HepG2 (cell line): ENCODE results near the gene BID. TPM values are rescaled to one million over a fixed set of nuclear protein-coding genes. Genes with fewer than 3 reads are reported as not detected.

ENCODE experiments used
- ETV5 ChIP-seq: IDR thresholded peaks from 2 replicates; pipeline ENCODE4 v1.6.1; 2018; ENCODE audit warnings: missing biosample characterization, missing genetic modification reagents, inconsistent platforms, borderline replicate concordance
- GTF3A ChIP-seq: sonication (generic); formaldehyde crosslinking; conservative IDR thresholded peaks from 2 replicates; pipeline ENCODE4 v1.4.0; 2020; ENCODE audit warnings: mild to moderate bottlenecking, missing genetic modification reagents
- ISL2 ChIP-seq: sonication (generic); formaldehyde crosslinking; IDR thresholded peaks from 2 replicates; pipeline ENCODE4 v1.5.0; 2020; ENCODE audit warnings: missing genetic modification reagents
- KDM6A ChIP-seq: IDR thresholded peaks from 2 replicates; pipeline ENCODE4 v1.6.1; 2016; ENCODE audit warnings: low read depth
- MLLT10 ChIP-seq: sonication (generic); formaldehyde crosslinking; IDR thresholded peaks from 2 replicates; pipeline ENCODE4 v1.4.0; 2020; ENCODE audit warnings: missing genetic modification reagents
- NFATC3 ChIP-seq: sonication (generic); formaldehyde crosslinking; IDR thresholded peaks from 2 replicates; pipeline ENCODE4 v1.5.1; 2020; ENCODE audit warnings: mild to moderate bottlenecking, missing genetic modification reagents
- NR3C1 ChIP-seq: sonication (generic); formaldehyde crosslinking; IDR thresholded peaks from 2 replicates; pipeline ENCODE4 v1.4.0; 2020; ENCODE audit warnings: missing genetic modification reagents
- PHB2 ChIP-seq: fragments of 450-650 bp; IDR thresholded peaks from 2 replicates; pipeline ENCODE4 v1.6.1; 2018; ENCODE audit not compliant: partially characterized antibody
- PHF8 ChIP-seq: sonication (generic); formaldehyde crosslinking; IDR thresholded peaks from 2 replicates; pipeline ENCODE4 v1.5.0; 2020; ENCODE audit warnings: missing genetic modification reagents
- SP140L ChIP-seq: sonication (generic); formaldehyde crosslinking; IDR thresholded peaks from 2 replicates; pipeline ENCODE4 v1.4.0; 2020; ENCODE audit warnings: missing genetic modification reagents, borderline replicate concordance
- TCF7L2 ChIP-seq: IDR thresholded peaks from 2 replicates; pipeline ENCODE4 v1.6.1; 2011; ENCODE audit warnings: mild to moderate bottlenecking, low read depth, low read length, moderate library complexity
- THYN1 ChIP-seq: sonication (generic); formaldehyde crosslinking; IDR thresholded peaks from 2 replicates; pipeline ENCODE4 v1.8.1; 2023; ENCODE audit warnings: low read depth, mild to moderate bottlenecking, moderate library complexity, missing genetic modification reagents, borderline replicate concordance
- TOPORS ChIP-seq: sonication (generic); formaldehyde crosslinking; IDR thresholded peaks from 2 replicates; pipeline ENCODE4 v1.8.0; 2023; ENCODE audit warnings: mild to moderate bottlenecking, missing genetic modification reagents
- YEATS2 ChIP-seq: sonication (generic); formaldehyde crosslinking; IDR thresholded peaks from 2 replicates; pipeline ENCODE4 v1.4.0; 2020; ENCODE audit warnings: missing genetic modification reagents, borderline replicate concordance
- ZNF101 ChIP-seq: sonication (generic); formaldehyde crosslinking; IDR thresholded peaks from 2 replicates; pipeline ENCODE4 v1.4.0; 2020; ENCODE audit warnings: mild to moderate bottlenecking, low read depth, missing genetic modification reagents, borderline replicate concordance
- ZNF12 ChIP-seq: sonication (generic); formaldehyde crosslinking; IDR thresholded peaks from 2 replicates; pipeline ENCODE4 v1.5.0; 2020; ENCODE audit warnings: missing genetic modification reagents
- ZNF235 ChIP-seq: sonication (generic); formaldehyde crosslinking; IDR thresholded peaks from 2 replicates; pipeline ENCODE4 v1.8.1; 2023; ENCODE audit warnings: mild to moderate bottlenecking, missing genetic modification reagents, borderline replicate concordance
- ZNF343 ChIP-seq: sonication (generic); formaldehyde crosslinking; IDR thresholded peaks from 2 replicates; pipeline ENCODE4 v1.4.0; 2020; ENCODE audit warnings: mild to moderate bottlenecking, missing genetic modification reagents
- ZNF432 ChIP-seq: sonication (generic); formaldehyde crosslinking; IDR thresholded peaks from 2 replicates; pipeline ENCODE4 v1.5.0; 2020; ENCODE audit warnings: missing genetic modification reagents, mild to moderate bottlenecking, borderline replicate concordance
- ZNF567 ChIP-seq: sonication (generic); formaldehyde crosslinking; IDR thresholded peaks from 2 replicates; pipeline ENCODE4 v1.8.1; 2023; ENCODE audit warnings: mild to moderate bottlenecking, missing genetic modification reagents, borderline replicate concordance
- ZNF615 ChIP-seq: sonication (generic); formaldehyde crosslinking; IDR thresholded peaks from 2 replicates; pipeline ENCODE4 v1.5.0; 2020; ENCODE audit warnings: mild to moderate bottlenecking, missing genetic modification reagents, borderline replicate concordance
- ZNF737 ChIP-seq: sonication (generic); formaldehyde crosslinking; IDR thresholded peaks from 2 replicates; pipeline ENCODE4 v1.5.0; 2020; ENCODE audit warnings: missing genetic modification reagents, mild to moderate bottlenecking, borderline replicate concordance
- polyA plus RNA-seq, 8 experiments: library from polyadenylated mRNA; depleted of rRNA in 3 of 8; stranded (reverse) in 7 of 8; unstranded in 1 of 8; fragments of >200 nt; fragmentation: Illumina TruSeq in 4 of 8; extraction: Trizol in 4 of 8; gene quantifications; 2 replicates each; pipeline versions ENCODE4 v1.2.1 to v1.2.3, GENCODE V29; 2011 to 2016; ENCODE audit warnings: low read depth in 4 of 8, missing spikeins in 1 of 8, mixed read lengths in 1 of 8; ENCODE audit not compliant: insufficient read depth in 1 of 8
- total RNA-seq, 5 experiments: library from RNA; depleted of rRNA; stranded (reverse); fragments of >200 nt; fragmentation: Illumina TruSeq; extraction: Trizol; gene quantifications; 2 replicates each; pipeline ENCODE4 v1.2.3, GENCODE V29; 2016; ENCODE audit warnings: low read depth in 1 of 5
- TF ChIP-seq, protein P1 (sequence below): sonication (generic); formaldehyde crosslinking; conservative IDR thresholded peaks from 2 replicates; pipeline ENCODE4 v1.8.1; 2023; ENCODE audit warnings: missing genetic modification reagents
- TF ChIP-seq, protein P2 (sequence below): sonication (generic); formaldehyde crosslinking; IDR thresholded peaks from 2 replicates; pipeline ENCODE4 v1.5.0; 2020; ENCODE audit warnings: missing genetic modification reagents
- TF ChIP-seq, protein P3 (sequence below): IDR thresholded peaks from 2 replicates; pipeline ENCODE4 v1.6.1; 2016; ENCODE audit warnings: missing compliant biosample characterization, missing genetic modification reagents, borderline replicate concordance
- TF ChIP-seq, protein P4 (sequence below): sonication (generic); formaldehyde crosslinking; IDR thresholded peaks from 2 replicates; pipeline ENCODE4 v1.4.0; 2020; ENCODE audit warnings: mild to moderate bottlenecking, missing genetic modification reagents
- TF ChIP-seq, protein P5 (sequence below): sonication (generic); formaldehyde crosslinking; IDR thresholded peaks from 2 replicates; pipeline ENCODE4 v1.5.1; 2020; ENCODE audit warnings: missing genetic modification reagents, mild to moderate bottlenecking, borderline replicate concordance

The BID gene
- total and polyA plus RNA-seq, 2 of the 13 experiments (the other 11 are each of a cell fraction or from before 2014, with no cell fraction given): 35.3 to 51.7 TPM

DNA sequence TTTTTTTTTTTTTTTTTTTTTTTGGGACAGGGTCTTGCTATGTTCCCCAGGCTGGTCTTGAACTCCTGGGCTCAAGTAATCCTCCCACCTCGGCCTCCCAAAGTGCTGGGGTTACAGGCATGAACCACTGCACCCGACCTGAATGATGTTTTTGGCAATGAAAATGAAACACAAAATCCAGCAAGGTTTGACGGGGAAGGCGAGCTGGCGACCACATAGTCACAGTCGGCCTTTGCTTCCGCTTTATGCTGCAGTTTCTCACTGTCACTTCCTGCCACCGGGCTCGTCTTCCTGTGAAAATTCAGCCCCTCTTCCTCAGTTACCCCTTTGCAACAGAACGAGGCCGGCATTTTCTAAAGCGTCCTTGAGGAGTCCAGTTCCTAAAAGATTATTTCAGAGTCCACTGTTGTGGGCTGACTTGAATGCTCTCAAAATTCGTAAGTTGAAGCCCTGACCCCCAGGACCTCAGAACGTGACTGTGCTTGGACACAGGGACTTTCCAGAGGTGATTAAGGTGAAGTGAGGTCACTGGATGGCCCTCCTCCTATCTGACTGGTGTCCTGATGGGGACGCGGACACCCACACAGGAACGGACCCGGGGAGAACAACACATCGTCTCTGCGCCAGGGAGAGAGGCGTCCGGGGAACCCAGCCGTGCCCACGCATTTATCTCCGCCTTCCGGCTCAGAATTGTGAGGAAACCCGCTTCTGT lies 2.9 kb upstream of the BID start (continued):
- TF ChIP-seq ZNF343: no peak
- TF ChIP-seq YEATS2 (CRISPR knock-in tag): peak; percentile 45; the same call in 1 of the 2 replicates
- 0 out of 2 replicates have a peak, but pooled peaks have one; percentile 20 for TF ChIP-seq NFATC3 (CRISPR knock-in tag)
- TF ChIP-seq TCF7L2: no peak
- TF ChIP-seq, protein P1, sequence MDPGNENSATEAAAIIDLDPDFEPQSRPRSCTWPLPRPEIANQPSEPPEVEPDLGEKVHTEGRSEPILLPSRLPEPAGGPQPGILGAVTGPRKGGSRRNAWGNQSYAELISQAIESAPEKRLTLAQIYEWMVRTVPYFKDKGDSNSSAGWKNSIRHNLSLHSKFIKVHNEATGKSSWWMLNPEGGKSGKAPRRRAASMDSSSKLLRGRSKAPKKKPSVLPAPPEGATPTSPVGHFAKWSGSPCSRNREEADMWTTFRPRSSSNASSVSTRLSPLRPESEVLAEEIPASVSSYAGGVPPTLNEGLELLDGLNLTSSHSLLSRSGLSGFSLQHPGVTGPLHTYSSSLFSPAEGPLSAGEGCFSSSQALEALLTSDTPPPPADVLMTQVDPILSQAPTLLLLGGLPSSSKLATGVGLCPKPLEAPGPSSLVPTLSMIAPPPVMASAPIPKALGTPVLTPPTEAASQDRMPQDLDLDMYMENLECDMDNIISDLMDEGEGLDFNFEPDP (CRISPR knock-in tag): no peak
- peak; percentile 20; the same call in 1 of the 2 replicates for TF ChIP-seq ZNF615 (CRISPR knock-in tag)
- TF ChIP-seq ZNF12 (CRISPR knock-in tag): no peak
- no peak for TF ChIP-seq ISL2 (CRISPR knock-in tag)
- TF ChIP-seq ZNF235: no peak
- TF ChIP-seq PHB2: no peak
- TF ChIP-seq, protein P2, sequence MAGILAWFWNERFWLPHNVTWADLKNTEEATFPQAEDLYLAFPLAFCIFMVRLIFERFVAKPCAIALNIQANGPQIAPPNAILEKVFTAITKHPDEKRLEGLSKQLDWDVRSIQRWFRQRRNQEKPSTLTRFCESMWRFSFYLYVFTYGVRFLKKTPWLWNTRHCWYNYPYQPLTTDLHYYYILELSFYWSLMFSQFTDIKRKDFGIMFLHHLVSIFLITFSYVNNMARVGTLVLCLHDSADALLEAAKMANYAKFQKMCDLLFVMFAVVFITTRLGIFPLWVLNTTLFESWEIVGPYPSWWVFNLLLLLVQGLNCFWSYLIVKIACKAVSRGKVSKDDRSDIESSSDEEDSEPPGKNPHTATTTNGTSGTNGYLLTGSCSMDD (CRISPR knock-in tag): no peak
- TF ChIP-seq, protein P3, sequence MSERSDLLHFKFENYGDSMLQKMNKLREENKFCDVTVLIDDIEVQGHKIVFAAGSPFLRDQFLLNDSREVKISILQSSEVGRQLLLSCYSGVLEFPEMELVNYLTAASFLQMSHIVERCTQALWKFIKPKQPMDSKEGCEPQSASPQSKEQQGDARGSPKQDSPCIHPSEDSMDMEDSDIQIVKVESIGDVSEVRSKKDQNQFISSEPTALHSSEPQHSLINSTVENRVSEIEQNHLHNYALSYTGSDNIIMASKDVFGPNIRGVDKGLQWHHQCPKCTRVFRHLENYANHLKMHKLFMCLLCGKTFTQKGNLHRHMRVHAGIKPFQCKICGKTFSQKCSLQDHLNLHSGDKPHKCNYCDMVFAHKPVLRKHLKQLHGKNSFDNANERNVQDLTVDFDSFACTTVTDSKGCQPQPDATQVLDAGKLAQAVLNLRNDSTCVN (CRISPR knock-in tag): no peak
- peak; percentile 45; the same call in 1 of the 2 replicates for TF ChIP-seq ETV5
- TF ChIP-seq ZNF737 (CRISPR knock-in tag): no peak
- 0 out of 2 replicates have a peak, but pooled peaks have one; percentile 20 for TF ChIP-seq SP140L (CRISPR knock-in tag)
- no peak for TF ChIP-seq KDM6A (CRISPR knock-in tag)
- peak; percentile 72 for TF ChIP-seq PHF8 (CRISPR knock-in tag)
- TF ChIP-seq, protein P4, sequence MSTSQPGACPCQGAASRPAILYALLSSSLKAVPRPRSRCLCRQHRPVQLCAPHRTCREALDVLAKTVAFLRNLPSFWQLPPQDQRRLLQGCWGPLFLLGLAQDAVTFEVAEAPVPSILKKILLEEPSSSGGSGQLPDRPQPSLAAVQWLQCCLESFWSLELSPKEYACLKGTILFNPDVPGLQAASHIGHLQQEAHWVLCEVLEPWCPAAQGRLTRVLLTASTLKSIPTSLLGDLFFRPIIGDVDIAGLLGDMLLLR (CRISPR knock-in tag): no peak
- no peak for TF ChIP-seq TOPORS (CRISPR knock-in tag)
- TF ChIP-seq MLLT10 (CRISPR knock-in tag): no peak
- no peak for TF ChIP-seq GTF3A (CRISPR knock-in tag)
- TF ChIP-seq THYN1 (CRISPR knock-in tag): no peak
- TF ChIP-seq ZNF101: no peak
- TF ChIP-seq ZNF432: no peak
- TF ChIP-seq, protein P5, sequence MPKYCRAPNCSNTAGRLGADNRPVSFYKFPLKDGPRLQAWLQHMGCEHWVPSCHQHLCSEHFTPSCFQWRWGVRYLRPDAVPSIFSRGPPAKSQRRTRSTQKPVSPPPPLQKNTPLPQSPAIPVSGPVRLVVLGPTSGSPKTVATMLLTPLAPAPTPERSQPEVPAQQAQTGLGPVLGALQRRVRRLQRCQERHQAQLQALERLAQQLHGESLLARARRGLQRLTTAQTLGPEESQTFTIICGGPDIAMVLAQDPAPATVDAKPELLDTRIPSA (CRISPR knock-in tag): no peak
- no peak for TF ChIP-seq NR3C1 (CRISPR knock-in tag)
- no peak for TF ChIP-seq ZNF567 (CRISPR knock-in tag)
